ENCODE results near the gene CFAP100. TPM values are rescaled to one million over a fixed set of nuclear protein-coding genes. Genes with fewer than 3 reads are reported as not detected.

CFAP100 gene
- not detected in 2 replicates for total RNA-seq (2012; rRNA removed)
- polyA plus RNA-seq (2012; rRNA removed): not detected in 2 replicates
- not detected in 2 replicates for polyA plus RNA-seq (2012; cell fraction: cytosol; rRNA removed)
- not detected in 2 replicates for polyA plus RNA-seq (2012; cell fraction: nucleus; rRNA removed; ENCODE audit: low replicate concordance)
- not detected for Bru-seq, nascent RNA
- BruChase-seq, experiment 1, labeled RNA remaining after a 6-hour chase: not detected
- BruChase-seq, experiment 2, labeled RNA remaining after a 2-hour chase: not detected
- long read RNA-seq: 0 reads

DNA sequence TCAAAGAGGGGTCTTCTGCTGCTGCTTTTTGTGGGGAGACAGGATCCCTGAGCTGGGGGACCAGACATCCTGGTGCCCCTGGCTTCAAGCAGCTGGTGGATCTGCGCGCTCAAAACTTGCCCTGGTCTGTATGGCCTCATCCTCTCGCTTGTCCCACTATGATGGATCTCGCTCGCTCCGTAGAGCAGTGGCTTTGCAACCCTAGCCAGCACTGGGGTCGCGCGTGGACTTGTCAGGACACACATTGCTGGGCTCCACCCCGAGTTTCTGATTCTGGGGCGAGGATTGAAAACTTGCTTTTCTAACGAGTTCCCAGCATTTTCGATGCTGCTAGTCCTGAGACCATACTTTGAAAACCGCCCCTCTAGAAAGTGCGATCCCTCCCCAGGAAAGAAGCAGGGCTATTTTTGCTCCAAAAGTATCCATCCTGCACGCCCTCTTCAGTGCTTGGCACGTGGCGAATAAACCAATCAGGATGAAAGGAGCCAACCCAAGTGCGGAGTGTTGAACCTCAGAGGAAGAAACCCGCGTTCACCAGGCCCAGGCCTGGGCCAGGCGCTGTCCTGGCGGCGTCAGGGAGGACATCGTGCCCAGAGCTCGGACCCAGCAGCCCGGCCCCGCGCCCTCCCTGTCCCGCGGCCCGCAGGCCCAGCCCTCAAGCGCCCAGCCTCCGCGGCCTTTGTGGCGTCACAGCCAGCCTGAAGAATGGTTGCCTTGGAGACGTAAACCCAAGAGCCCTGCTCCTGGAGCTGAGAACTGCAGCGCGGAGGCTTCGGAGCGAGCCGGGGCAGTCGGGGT, at the start of gene CFAP100:
Gene CFAP100 (plus strand): TSS at position 731 of the 798 bp plus-strand sequence. CDS start 1,092 bp downstream, outside the sequence.
- no peaks in the 10 kb centered on the region for H3K9me1 ChIP-seq (ENCODE audit: insufficient read depth, low read length)
- no peak within 1 kb of the TSS for H2AK5ac ChIP-seq (ENCODE audit: low read depth, low read length)
- no peaks in the 10 kb centered on the region for H3K9me3 ChIP-seq (ENCODE audit: control insufficient read depth, insufficient read depth, low read length)
- H3K79me1 ChIP-seq (ENCODE audit: low read depth in 1 of 2, low read length in 2 of 2): no peaks in the 10 kb centered on the region
- no peak within 1 kb of the TSS for H2BK20ac ChIP-seq (ENCODE audit: low read depth, low read length)
- H3K4me3 ChIP-seq (ENCODE audit: insufficient read depth, low read depth, low read length): no peak within 1 kb of the TSS
- H3K36me3 ChIP-seq (ENCODE audit: control insufficient read depth, insufficient read depth, low read length): no peaks in the 10 kb centered on the region
- no peak within 1 kb of the TSS for H4K91ac ChIP-seq (ENCODE audit: insufficient read depth, low read depth, low read length)
- in situ Hi-C loops (cut with MboI; ENCODE audit: low sequenced_read_pairs) (loop anchor here (10.0 to 25.0 kb wide), 2 partner anchors 150 to 432 kb away; partner anchors contain the start of gene ROPN1B), intact Hi-C loops (cut with micrococcal nuclease) (no loop called here), dilution Hi-C loops (cut with HindIII; ENCODE audit: low sequenced_read_pairs, unreplicated experiment) (no loop called here)
- DNase-seq (peak; percentile 15), ATAC-seq (ENCODE audit: low read depth) (peak; percentile 81)
- no peak within 1 kb of the TSS for H2BK5ac ChIP-seq (ENCODE audit: low read depth, low read length, poor library complexity, severe bottlenecking)
- H3K23ac ChIP-seq (ENCODE audit: low read depth, low read length): no peak within 1 kb of the TSS
- H4K20me1 ChIP-seq (ENCODE audit: insufficient read depth, low read length): no peaks in the 10 kb centered on the region
- 33% methylated on average over 42 of the region's 43 CpGs; no CpG with 5 or more reads in 1 of the 2 experiments for WGBS, 2 experiments (ENCODE audit: extremely low coverage in 2 of 2, insufficient read length in 1 of 2)
- H3K27me3 ChIP-seq (ENCODE audit: control insufficient read depth, insufficient read depth, low read length): peaks cover 49% of the 10 kb centered on the region
- no peak within 1 kb of the TSS for H2BK120ac ChIP-seq (ENCODE audit: low read depth, low read length)
- H3K9ac ChIP-seq (ENCODE audit: low read depth, low read length): no peak within 1 kb of the TSS
- no peak within 1 kb of the TSS; the same call in 1 of the 2 replicates for H3K4me2 ChIP-seq (ENCODE audit: low read depth, low read length)
- no peaks in the 10 kb centered on the region for H3K4me1 ChIP-seq (ENCODE audit: control insufficient read depth, insufficient read depth, low read length)
- BruUV-seq (replicated peaks): no TSS peak
- H3K14ac ChIP-seq (replicated peaks; ENCODE audit: low read depth, low read length): no peak within 1 kb of the TSS
- no peak within 1 kb of the TSS for H2BK15ac ChIP-seq (ENCODE audit: low read depth, low read length)
- H4K5ac ChIP-seq (ENCODE audit: low read depth, low read length): no peak within 1 kb of the TSS
- H2AFZ ChIP-seq (replicated peaks; ENCODE audit: low read length, poor library complexity): peak within 1 kb of the TSS; percentile 68
- H3K27ac ChIP-seq (ENCODE audit: insufficient read depth, low read length): no peak within 1 kb of the TSS
- H3K4ac ChIP-seq (ENCODE audit: low read depth, low read length): no peak within 1 kb of the TSS
- no peak within 1 kb of the TSS for H3K18ac ChIP-seq (ENCODE audit: low read depth, low read length)
- POLR2A ChIA-PET (ENCODE audit: unreplicated experiment): no interaction called here
- CTCF ChIA-PET: no interaction called here
- H2AK9ac ChIP-seq (replicated peaks; ENCODE audit: low read depth, low read length, poor library complexity): peak within 1 kb of the TSS; percentile 19
- no peak within 1 kb of the TSS for H4K8ac ChIP-seq (ENCODE audit: low read depth in 2 of 2, low read length in 2 of 2)
- H3K56ac ChIP-seq (ENCODE audit: extremely low read depth, insufficient read depth, low read length): no peak within 1 kb of the TSS
- TF ChIP-seq CEBPB (IDR thresholded peaks at IDR 0.05; ENCODE audit: low read depth, low read length) (no peak), POLR2A (IDR thresholded peaks at IDR 0.05; ENCODE audit: low read depth, low read length) (no peak), RFX5 (IDR thresholded peaks at IDR 0.05; ENCODE audit: low read depth, low read length) (no peak), SMC3 (IDR thresholded peaks at IDR 0.05; ENCODE audit: low read depth, low read length) (no peak), MAFK (IDR thresholded peaks at IDR 0.05; ENCODE audit: low read depth, low read length) (no peak), CHD1 (IDR thresholded peaks at IDR 0.05; ENCODE audit: low read depth, low read length) (no peak), MAZ (IDR thresholded peaks at IDR 0.05; ENCODE audit: borderline replicate concordance, low read depth, low read length) (no peak), MXI1 (IDR thresholded peaks at IDR 0.05; ENCODE audit: borderline replicate concordance, low read depth, low read length) (no peak), RCOR1 (IDR thresholded peaks at IDR 0.05; ENCODE audit: insufficient replicate concordance, low read length) (no peak), NFE2L2 (IDR thresholded peaks at IDR 0.05; ENCODE audit: low read depth, low read length) (no peak), RAD21 (IDR thresholded peaks at IDR 0.05; ENCODE audit: low read length) (no peak)
- TF ChIP-seq, protein P1, sequence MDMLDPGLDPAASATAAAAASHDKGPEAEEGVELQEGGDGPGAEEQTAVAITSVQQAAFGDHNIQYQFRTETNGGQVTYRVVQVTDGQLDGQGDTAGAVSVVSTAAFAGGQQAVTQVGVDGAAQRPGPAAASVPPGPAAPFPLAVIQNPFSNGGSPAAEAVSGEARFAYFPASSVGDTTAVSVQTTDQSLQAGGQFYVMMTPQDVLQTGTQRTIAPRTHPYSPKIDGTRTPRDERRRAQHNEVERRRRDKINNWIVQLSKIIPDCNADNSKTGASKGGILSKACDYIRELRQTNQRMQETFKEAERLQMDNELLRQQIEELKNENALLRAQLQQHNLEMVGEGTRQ (IDR thresholded peaks at IDR 0.05; ENCODE audit: low read depth, low read length): no peak
- TF ChIP-seq, protein P2, sequence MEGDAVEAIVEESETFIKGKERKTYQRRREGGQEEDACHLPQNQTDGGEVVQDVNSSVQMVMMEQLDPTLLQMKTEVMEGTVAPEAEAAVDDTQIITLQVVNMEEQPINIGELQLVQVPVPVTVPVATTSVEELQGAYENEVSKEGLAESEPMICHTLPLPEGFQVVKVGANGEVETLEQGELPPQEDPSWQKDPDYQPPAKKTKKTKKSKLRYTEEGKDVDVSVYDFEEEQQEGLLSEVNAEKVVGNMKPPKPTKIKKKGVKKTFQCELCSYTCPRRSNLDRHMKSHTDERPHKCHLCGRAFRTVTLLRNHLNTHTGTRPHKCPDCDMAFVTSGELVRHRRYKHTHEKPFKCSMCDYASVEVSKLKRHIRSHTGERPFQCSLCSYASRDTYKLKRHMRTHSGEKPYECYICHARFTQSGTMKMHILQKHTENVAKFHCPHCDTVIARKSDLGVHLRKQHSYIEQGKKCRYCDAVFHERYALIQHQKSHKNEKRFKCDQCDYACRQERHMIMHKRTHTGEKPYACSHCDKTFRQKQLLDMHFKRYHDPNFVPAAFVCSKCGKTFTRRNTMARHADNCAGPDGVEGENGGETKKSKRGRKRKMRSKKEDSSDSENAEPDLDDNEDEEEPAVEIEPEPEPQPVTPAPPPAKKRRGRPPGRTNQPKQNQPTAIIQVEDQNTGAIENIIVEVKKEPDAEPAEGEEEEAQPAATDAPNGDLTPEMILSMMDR (conservative IDR thresholded peaks at IDR 0.05; ENCODE audit: low read depth, low read length): no peak
- TF ChIP-seq, protein P3, sequence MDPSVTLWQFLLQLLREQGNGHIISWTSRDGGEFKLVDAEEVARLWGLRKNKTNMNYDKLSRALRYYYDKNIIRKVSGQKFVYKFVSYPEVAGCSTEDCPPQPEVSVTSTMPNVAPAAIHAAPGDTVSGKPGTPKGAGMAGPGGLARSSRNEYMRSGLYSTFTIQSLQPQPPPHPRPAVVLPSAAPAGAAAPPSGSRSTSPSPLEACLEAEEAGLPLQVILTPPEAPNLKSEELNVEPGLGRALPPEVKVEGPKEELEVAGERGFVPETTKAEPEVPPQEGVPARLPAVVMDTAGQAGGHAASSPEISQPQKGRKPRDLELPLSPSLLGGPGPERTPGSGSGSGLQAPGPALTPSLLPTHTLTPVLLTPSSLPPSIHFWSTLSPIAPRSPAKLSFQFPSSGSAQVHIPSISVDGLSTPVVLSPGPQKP (IDR thresholded peaks at IDR 0.05; ENCODE audit: borderline replicate concordance, low read depth, low read length): no peak
